ENCODE results near the gene TSTD2.
A peak's percentile ranks its signal among the peaks of the same experiment; 100 is the strongest.

TSTD2 gene

DNA sequence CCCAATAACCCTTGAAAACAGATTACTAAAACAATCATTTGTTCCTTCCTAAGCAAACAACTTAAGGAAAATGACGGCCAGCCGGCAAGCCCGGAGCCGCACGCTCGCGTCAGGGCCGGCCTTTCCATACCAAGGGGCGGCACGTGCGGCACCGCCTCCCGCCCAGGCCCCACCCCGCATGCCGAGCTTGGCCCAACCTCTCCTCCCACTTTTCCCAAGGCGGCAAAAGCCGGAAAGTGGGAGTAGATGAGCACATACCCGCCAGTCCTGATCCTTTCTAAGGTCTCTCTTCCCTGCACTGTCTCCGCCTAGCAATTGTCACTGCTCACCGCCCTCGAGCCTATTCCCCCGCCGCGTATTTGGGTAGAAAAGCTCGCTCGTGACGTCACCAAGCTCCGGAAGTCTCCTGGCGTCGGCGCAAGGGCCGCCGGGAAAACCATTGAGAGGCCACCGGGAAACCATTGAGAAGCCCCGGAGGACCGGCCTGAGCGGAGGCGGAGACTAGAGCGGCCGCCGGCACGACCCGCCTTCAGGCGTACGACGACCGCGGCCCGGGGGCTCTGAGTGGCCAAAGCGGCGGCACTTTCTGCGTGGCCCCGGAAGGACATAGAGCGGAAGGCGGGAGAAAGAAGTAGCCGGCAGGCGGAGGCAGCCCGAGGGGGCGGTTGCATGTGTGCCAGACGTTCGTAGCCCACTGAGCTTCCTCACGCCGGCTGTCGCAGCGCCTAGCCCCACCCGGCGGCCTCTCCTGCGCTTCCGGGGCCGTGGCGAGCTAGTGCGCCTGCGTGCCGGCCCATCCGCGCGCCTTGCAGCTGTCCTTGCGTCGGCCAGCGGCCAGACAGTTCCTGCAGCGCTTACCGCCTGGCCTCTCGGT lies at the start of gene TSTD2, which contains the start of gene NCBP1:
TSTD2 (minus strand) TSS at position 384 of the 874 bp plus-strand sequence. CDS start 5,806 bp downstream, outside the sequence.
NCBP1 (plus strand) TSS at position 837 of the 874 bp plus-strand sequence. CDS start 61 bp downstream, outside the sequence.
- peak; percentile 69 for DNase-seq

DNA sequence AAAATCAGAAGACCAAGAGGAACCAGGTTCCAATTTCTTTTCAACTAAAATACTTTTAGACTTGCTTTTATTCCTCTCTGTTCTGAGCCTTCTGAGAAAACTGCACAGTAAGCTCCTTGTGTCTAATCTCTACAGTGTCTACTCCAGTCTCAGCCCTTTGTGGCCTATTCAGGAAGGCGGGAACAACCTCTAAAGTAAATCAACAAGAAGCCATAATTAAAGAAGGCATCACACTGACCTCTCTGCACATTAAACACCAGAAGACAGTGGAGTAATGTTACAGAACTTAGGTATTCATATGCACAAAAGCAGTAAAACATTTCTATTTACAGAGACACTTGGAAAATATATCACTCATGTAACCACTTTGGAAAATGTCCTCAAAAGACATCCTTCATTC lies 49.1 kb upstream of the TSTD2 start:
- DNase-seq: no peak

DNA sequence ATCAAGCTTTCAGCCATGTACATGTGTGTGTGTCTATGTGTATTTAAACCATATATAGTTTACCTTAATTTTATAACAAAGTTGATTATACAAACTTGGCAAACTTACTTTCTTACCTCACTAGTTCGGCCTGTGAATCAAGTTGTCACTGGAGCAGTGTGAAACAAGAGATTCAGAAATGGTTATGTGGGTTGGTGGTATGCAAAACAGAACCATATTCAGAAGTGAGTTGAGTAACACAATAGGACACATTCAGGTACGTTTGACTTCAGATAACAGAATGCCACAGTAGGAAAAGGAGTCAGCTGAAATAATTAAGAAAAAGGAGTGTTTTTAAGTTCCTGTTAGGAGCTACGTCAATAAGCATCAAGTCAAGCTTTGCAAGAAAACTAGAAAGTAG lies 42.5 kb upstream of the TSTD2 start:
- no peak for DNase-seq

DNA sequence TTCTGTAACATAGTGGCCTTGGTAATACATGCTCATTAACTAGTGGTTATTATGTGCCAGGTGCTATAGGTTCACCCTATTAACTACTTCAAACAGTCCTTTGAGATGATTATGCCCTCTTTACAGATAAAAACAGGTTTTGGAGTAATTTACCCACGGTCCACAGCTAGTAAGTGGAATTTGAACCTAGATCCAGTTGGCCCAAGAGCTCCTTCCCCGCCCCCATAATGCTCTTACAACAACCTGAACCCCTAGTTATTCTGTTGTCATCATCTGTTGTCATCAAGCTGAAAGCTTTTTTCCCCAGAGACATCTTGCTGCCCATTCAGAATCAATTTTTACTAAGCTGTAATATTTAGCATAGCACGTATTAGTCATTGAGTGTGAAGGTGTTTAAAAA lies 40.8 kb upstream of the TSTD2 start:
- no peak for DNase-seq

DNA sequence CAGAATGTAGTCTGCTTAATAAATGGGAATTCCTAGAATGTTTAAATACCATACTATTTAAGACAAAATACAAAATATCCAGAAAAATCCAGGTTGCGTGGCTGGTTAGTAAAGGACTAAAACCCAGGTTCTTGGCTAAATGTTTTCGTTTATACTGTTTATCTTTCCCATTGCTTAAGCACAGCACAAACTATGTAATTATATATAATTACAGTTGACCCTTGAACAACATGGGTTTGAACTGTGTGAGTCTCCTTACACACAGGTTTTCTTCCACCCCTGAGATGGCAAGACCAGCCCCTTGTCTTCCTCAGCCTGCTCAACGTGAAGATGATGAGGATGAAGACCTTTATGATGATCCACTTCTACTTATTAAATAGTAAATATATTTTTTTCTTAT lies 39.2 kb upstream of the TSTD2 start:
- DNase-seq: no peak

DNA sequence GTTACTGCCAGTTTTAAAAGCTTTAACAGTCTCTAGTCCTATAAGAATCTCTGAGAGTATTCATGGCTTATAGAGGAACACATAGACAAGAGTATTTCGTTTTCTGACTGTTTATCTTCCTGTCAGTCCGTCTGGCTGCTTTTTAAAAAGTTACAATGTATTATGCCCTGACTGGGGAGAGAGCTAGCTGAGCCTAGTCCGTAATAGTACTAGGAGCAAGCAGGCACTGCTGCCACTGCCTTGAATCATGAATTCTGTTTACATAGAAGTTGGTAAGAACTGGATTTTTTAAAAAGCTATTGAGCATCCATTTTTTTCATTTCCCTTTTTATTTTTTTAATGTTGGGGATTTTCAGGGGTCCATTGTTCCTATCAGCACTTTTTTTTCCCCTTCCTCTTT lies 37.4 kb upstream of the TSTD2 start:
- DNase-seq: no peak

DNA sequence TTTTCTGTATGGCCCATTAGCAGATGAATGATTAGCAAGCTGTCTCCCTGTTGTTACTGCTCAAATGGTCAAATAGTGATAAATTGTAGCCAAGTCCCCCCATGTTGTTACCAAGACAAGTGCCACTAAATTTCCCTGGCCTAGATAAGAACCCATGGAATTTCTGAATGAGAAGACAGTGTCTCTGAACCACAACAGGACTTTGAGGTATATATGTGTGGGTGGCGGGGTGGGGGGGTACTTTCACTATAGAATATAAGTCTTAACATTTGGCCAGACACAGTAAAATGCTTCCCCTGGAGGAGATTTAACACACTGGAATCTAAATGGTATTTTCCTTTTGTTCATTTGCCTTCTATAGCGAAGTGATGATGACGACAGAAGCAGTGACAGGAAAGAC lies 35.3 kb upstream of the TSTD2 start:
- DNase-seq: no peak

DNA sequence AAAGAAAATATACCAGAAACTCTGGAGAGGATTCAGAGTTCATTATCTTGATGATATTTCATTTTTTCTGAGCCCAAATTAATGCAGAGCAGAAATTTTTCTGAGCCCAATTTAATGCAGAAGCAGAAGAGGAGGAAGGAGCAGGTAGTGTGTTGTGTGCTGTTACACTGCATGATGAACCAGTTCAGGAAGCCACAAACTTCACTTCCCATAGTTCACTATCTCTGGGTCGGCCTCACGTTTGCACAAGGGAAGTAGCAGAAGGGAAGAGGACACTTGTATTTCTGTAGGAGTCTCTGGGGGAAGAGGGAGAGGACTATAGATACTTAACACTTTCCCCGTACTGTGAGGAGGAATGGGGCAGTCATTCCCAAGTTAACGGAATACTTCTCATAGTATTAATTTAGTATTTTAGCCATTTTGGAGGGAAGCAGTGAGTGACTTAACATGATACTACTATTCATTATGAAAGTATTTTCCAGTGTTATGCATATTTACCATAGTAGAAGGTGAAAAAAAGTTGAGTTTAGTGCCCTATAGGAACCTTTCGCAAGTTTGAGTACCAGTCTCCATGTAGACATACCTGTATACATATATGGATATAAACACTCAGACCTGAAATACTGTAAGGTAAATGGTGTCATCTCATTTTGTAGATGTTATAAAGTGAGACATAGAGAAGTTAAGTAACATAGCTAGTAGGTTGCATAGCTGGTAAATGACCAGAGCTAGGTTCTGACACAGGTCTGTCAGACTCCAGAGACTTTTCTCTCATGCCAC lies 33.9 kb upstream of the TSTD2 start:
- no peak for DNase-seq

DNA sequence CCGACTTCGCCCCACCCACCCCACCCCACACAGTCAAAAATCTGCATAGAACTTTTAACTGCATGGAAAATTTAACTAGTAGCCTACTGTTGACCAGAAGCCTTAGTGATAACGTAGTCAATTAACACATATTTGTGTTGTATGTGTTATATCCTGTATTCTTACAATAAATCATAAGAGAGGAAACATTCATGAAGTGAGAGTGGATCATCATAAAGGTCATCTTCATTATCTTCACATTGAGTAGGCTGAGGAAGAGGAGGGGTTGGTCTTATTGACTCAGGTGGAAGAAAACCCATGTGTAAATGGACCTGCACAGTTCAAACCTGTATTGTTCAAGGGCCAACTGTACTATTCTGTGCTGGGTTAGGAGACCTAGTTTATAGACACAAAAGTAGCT lies 32.6 kb upstream of the TSTD2 start:
- no peak for DNase-seq

DNA sequence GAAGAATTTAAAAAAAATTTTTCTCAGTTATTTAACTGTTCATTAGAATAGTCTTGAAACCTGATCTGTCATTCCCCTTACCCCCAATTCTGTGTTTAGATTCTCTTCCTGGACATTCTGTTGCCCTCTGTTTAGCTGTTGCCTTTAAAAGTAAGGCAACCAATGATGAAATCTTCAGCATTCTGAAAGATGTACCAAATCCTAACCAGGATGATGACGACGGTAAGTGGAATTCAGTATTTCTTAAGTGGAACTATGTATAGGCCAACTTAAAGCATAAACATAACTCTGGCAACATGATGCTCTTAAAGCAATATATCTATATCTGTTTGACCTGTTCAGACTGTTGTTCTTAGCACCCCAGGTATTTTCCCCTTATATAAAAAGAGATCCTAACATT lies 27.7 kb upstream of the TSTD2 start:
- no peak for DNase-seq

DNA sequence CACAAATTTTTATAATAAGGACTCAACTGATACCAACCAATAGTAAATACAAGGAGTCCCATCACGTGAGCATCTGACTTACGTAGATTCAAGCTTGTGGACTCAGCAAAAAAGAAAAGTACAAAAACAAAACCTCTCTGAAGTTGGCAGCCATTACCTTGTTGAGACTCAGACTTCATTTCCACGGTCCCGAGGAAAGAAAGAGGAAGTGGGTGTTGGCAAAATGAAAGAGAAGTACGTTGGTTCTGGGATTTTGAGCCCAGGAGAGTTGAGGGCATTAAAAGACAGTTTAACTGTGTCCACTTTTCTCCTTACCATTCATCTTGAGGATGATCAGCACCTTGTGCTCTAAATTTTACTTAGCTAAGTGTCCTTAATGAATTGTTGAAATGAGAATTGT lies 27.2 kb upstream of the TSTD2 start:
- DNase-seq: no peak

DNA sequence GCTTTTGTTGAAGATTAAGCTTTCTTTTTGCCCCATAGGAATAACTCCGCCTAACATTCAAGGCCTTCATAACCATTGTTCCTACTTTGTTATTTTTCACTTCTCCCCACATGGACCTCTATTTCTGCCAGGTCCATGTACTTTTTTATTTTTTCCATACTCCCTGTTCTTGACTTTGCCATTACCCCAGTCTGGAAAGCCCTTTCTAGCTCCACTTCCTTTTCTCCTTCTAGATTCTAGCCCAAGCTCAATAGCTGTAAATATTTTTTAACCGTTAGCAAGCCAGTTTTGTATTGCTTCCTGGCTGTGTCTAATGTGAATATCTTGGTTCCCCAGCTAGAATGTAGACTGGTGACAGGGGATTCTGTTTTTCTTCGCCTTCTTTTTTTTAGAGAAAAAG lies 26.6 kb upstream of the TSTD2 start:
- DNase-seq: no peak

DNA sequence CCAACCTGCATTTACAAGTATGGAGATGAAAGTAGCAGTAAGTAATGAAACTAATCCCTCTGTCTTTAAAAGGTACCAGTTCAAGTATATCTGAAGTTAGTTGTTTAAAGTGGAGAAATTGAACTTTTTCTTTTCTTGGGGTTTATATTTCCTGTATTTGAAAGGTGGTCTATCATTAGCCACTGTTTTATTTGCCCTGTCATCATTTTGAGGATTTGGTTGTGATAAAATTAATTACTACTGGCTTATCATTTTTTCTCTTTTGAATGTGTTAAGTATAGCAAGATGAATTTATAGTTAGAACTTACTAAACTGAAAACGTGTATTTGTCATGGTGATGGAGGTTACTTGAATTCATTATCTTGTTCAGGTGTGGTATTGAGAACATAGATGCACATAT lies 25.5 kb upstream of the TSTD2 start:
- no peak for DNase-seq

DNA sequence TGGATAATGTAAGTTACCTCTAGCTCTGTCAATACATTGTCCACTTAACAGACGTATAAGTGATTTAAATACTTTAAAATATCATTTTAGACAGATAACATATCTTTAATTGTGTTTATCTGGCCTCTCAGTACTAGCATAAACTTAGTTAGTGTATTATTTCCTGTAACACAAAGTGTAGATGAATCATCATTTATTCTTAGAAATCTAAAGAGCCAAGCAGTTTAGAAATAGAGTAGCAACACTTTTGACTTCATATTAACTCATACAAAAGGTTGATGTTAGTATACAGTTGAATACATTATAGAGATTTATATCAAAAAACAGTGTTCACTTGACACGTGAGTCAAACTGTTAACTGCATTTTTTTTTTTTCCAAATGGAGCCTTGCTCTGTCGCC lies 18.5 kb upstream of the TSTD2 start:
- no peak for DNase-seq

DNA sequence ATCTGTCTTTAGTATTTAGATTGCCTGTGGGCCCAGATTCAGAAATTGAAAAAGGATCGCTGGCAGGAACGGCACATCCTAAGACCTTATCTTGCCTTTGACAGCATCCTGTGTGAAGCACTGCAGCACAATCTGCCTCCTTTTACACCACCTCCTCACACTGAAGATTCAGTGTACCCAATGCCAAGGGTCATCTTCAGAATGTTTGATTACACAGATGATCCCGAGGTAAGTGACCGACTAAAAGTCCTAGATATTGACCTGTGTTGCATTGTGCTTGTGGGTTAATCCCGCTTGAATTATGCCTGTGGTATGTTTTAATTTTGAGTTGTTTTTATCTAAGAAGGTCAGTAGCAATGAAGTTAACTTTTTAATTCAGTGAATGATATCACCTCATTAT lies 14.8 kb upstream of the TSTD2 start:
- DNase-seq: no peak

DNA sequence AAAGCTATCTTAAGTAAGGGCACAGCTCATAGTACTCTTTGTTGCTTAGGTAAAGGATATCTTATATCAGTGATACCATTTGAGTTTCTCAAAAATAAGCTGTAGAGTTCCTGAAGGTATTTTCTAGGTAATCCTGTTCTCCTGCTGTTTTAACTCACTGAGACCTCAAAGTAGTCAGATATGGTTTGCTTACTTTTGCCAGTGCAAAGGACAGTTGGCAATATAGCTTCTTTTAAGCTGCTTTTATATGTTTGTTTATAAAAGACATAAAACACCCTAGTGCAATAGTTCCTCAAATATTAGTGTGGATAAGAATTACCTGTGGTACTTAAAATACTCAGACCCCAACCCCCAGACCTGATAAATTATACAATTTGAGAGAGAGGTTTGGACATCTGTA lies 12.6 kb upstream of the TSTD2 start:
- DNase-seq: no peak

DNA sequence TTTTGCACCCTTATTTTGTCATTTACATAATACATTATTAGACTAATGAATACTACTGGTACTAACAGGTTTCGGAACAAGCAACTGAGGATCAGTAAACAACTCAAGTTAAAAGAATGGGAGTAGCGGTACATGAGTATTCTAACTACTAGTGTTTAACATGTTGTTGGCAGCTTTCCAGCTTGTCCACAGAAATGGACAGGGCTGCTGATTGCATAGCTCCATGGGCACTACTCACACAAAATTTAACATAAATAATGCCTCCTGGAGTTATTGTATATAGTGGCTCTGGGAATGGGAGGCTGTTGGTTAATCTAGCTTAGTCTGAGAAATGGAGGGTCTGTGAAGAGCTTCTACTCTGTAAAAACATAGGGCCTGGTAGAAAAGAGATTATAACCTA lies 7.2 kb upstream of the TSTD2 start:
- no peak for DNase-seq

DNA sequence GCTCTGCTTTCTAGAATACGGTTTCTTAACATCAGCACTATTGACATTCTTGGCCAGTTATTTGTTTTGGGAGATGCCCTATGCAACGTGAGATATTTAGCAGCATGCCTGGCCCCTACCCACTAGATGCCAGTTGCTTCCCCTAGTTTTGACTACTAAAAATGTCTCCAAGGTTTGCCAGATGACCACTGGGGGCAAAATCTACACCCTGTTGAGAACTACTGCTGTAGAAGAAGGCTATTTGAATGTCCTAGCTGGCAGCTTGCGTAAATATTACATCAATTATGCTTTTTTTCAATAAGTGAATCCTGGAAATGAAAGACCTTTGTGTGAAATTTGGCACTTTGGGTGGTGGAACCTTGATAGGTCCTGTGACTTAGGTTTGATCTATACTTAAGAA lies 5.5 kb upstream of the TSTD2 start:
- no peak for DNase-seq

DNA sequence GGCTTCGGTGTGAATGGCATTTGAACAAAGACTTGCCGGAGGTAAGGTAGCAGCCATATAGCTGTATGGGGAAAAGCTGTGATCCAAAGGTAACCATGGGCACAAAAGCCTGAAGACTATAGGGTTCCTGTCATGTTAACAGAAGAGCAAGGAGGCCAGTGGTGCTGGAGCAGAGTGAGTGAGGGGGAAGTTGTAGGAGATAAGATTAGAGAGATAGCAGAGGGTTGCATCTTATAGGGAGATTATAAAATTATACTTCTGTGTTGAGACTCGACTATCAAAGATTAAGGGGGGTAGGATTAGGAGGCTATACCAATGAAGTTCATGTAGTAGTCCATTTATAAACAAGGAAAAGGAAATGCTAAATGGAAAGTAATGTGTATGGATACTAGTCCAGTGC lies 3.7 kb upstream of the TSTD2 start:
- DNase-seq: no peak

DNA sequence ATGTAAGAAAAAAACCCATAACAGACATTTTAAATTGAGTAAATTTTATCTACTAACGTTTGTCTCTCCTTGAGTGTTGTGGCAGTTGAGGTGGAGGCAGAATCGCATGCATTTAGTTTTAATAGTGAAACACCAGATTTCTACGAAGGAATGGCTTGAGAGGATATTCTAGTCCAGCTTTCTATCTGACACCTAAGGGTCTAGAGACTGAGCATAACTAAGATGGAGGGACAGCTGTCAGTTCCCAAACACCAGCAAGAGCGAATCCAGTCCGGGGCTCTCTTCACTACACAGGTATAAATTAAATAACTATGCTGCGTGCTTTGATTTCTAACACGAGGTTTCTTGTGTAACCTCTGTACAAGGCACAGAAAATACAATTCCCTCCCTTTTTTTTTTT lies 1.9 kb upstream of the TSTD2 start:
- DNase-seq: no peak

DNA sequence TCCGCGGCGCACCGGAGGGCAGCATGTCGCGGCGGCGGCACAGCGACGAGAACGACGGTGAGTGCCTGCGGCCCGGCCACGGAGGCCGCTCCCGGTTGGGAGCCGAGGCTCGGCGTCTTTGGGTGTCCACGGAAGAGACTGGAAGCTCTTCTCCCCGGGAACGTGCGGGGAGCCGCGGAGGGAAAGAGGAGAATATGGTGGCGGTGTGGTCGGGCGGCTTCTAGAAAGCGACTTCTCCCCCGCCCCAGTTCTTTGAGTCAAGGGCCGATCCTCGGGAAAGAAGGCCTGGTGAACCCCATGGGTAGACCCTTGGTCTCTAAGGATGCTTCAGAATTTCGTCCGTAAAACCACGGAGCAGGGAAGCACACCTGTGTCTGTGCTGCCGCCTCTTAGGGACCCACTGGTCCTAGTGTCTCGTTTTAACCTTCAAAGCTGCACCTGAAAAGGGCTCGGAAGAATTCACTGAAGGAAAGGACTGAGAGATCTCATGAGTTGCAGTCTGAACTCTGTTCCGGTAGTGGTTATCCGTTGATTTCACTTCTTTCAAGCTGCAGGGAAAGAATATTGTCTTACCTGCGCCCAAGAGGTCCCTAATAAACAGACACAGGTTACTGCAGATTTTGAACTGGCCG lies 807 bp upstream of the TSTD2 start:
- DNase-seq: no peak

DNA sequence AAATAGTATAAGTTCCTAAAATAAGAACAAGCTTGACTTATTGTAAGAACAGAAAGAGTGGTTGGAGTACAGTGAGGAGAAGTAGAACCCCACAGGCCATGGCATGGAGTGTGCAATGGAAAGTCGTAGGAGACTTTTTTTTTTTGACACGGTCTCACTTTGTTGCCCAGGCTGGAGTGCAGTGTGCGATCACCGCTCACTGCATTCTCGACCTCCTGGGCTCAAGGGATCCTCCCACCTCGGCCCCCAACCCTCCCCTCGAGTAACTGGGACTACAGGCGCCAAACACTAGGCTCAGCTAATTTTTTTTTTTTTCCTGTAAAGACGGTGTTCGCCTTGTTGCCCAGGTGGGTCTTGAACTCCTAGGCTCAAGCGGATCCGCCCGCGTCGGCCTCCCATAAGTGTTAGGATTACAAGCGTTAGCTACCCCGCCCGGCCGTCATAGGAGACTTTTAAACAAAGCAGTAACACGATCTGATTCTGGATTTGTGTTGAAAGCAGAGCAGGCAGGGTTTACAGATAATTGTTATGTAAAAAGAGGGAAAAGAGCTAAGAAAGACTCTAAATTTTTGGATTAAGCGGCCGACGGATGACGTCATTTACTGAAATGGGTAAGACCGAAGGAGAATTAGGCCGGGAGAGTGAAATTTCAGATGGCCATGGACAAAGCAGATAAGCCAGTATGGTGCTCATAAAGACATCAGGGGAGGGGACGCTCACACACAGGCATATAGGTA lies 752 bp downstream of the TSTD2 start:
- DNase-seq: no peak

DNA sequence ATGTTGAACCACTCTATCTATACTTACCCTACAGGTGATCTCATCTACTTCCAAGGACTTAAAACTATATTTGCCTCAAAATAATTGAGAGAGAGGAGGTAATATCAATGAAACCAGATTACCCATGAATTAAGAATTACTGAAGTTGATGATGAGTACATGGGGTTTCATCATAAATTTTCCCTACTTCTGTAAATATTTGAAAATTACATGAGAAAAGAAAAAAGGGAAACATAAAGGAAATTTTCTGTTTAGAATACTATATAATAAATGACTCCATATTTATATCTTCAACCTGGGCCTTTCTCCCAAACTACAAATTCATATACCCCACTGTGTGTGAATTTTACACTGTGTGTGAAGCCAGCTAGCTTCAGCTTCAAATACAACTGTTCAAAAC lies 2.6 kb downstream of the TSTD2 start:
- DNase-seq: no peak
